ENCODE measurements around the gene PAGE4.

The PAGE4 gene, protein sequence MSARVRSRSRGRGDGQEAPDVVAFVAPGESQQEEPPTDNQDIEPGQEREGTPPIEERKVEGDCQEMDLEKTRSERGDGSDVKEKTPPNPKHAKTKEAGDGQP

DNA sequence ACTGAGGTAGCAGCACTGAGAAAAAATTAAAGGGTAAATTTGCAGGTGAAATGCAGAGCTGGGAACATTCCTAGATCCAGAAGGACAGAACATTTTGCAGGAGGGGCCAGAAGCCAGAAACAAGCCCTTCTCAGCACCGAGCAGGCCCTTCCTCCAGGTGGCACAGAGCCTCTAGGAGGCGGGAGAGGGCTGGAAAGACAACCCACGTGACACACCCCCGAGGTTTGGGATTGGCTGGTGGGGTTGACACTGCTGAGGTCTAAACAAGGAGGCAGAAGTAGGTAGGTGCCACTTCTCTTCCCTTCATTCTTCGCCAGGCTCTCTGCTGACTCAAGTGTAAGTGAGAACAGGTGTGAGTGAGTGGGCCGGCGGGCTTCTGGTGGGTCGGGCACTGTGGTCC lies at the start of gene PAGE4:
Gene PAGE4, plus strand, starts transcription at position 288 of the 400 bp plus-strand sequence. CDS start 1,126 bp downstream, outside the sequence.
- DNase-seq = no peak
- Mint-ChIP-seq H3K9me3 (no peaks in the 10 kb centered on the region), H3K36me3 (no peaks in the 10 kb centered on the region), H3K4me1 (no peaks in the 10 kb centered on the region), H3K4me3 (no peak within 1 kb of the TSS), H3K27me3 (peaks cover 4% of the 10 kb centered on the region), H3K27ac (no peak within 1 kb of the TSS)
- CTCF ChIA-PET = no interaction called here

DNA sequence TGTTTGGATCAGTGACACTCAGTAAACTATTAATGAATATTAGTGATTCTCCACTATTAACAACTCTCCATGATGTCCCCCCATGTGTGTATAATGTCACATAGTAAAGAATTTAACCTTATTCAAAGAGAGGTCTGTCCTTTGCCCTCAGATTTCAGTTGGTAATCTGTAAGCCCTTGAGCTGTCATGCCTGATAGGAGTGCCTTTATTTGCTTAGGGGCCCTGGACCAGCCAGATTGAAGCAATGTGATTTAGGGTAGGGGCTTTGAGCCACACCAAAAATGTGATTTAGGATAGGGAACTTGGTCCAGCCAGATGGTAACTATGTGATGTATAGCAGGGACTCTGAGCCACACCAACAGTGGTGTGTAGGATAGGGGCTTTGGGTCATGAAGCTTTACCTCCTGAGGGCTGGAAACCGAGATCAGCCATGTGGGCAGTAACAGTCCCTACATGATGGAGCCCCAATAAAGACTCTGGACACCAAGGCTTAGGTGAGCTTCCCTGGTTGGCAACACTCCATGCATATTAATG lies 44.3 kb upstream of the PAGE4 start:
- DNase-seq = no peak
- CTCF ChIA-PET = no interaction called here
- H3K36me3 Mint-ChIP-seq = no peaks in the 10 kb centered on the region
- H3K4me1 Mint-ChIP-seq = no peaks in the 10 kb centered on the region
- no peak overlapping the region for H3K27ac Mint-ChIP-seq
- no peaks in the 10 kb centered on the region for H3K9me3 Mint-ChIP-seq
- no peak overlapping the region for H3K4me3 Mint-ChIP-seq
- H3K27me3 Mint-ChIP-seq = no peaks in the 10 kb centered on the region

DNA sequence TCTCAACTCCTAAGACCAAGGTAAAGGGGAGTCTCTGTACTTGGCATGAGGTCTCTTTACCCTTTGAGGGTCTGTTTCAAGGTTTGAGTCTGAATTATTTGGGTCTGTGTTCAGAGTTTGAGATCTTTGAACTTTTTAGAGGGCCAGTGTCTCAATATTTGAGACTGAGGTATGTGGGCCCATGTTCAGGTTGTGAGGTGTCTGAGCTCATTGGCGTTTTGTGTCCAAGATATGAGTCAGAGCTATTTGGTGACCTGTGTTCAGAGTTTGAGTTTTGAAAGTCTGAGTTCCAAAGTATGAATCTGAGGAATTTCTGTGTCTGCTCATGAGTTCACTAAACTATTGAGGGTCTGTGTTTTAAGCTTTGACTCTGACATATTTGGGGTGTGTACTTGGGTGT lies 36.7 kb upstream of the PAGE4 start:
- no peaks in the 10 kb centered on the region for H3K36me3 Mint-ChIP-seq
- H3K27ac Mint-ChIP-seq = no peak overlapping the region
- H3K27me3 Mint-ChIP-seq = peaks cover 5% of the 10 kb centered on the region
- CTCF ChIA-PET = no interaction called here
- DNase-seq = no peak
- no peaks in the 10 kb centered on the region for H3K4me1 Mint-ChIP-seq
- H3K9me3 Mint-ChIP-seq = no peaks in the 10 kb centered on the region
- H3K4me3 Mint-ChIP-seq = no peak overlapping the region

GRCh38 chrX:49793686-49794085 lies 35.4 kb upstream of the PAGE4 start:
- peaks cover 5% of the 10 kb centered on the region for H3K27me3 Mint-ChIP-seq
- DNase-seq = no peak
- no peak overlapping the region for H3K4me3 Mint-ChIP-seq
- H3K27ac Mint-ChIP-seq = no peak overlapping the region
- CTCF ChIA-PET = no interaction called here
- H3K4me1 Mint-ChIP-seq = no peaks in the 10 kb centered on the region
- no peaks in the 10 kb centered on the region for H3K9me3 Mint-ChIP-seq
- H3K36me3 Mint-ChIP-seq = no peaks in the 10 kb centered on the region

DNA sequence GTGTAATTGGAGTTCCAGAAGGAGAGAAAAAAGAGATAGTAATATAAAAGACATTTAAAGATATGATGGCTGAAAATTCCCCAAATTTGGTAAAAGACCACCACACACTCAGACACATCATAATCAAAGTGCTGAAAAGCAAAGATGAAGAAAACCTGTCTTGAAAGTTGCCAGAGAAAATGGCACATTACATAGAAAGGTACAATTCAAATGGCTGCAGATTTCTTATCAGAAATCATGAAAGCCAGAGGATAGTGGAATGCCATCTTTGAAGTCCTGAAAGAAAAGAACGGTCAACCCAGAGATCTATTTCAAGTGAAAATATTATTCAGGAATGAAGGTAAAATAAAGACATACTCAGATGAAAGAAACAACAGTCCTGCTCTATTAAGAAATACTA lies 29.3 kb upstream of the PAGE4 start:
- DNase-seq = no peak
- Mint-ChIP-seq H3K27ac (no peak overlapping the region), H3K27me3 (peaks cover 5% of the 10 kb centered on the region), H3K4me3 (no peak overlapping the region), H3K9me3 (no peaks in the 10 kb centered on the region), H3K4me1 (no peaks in the 10 kb centered on the region), H3K36me3 (no peaks in the 10 kb centered on the region)
- CTCF ChIA-PET = no interaction called here

GRCh38 chrX:49809891-49810632 lies 19.0 kb upstream of the PAGE4 start:
- CTCF ChIA-PET = no interaction called here
- no peak for DNase-seq

GRCh38 chrX:49812177-49812576 lies 16.9 kb upstream of the PAGE4 start:
- Mint-ChIP-seq H3K9me3 (peaks cover 2% of the 10 kb centered on the region), H3K4me3 (no peak overlapping the region), H3K4me1 (no peaks in the 10 kb centered on the region), H3K27ac (no peak overlapping the region), H3K27me3 (no peaks in the 10 kb centered on the region), H3K36me3 (no peaks in the 10 kb centered on the region)
- DNase-seq = no peak
- CTCF ChIA-PET = no interaction called here

More at GRCh38 chrX:49809891-49810632, 19.0 kb upstream of the PAGE4 start:
- no peak overlapping the region for H3K4me3 Mint-ChIP-seq
- no peaks in the 10 kb centered on the region for H3K4me1 Mint-ChIP-seq
- H3K27ac Mint-ChIP-seq = no peak overlapping the region
- peaks cover 2% of the 10 kb centered on the region for H3K9me3 Mint-ChIP-seq
- H3K27me3 Mint-ChIP-seq = no peaks in the 10 kb centered on the region
- no peaks in the 10 kb centered on the region for H3K36me3 Mint-ChIP-seq

DNA sequence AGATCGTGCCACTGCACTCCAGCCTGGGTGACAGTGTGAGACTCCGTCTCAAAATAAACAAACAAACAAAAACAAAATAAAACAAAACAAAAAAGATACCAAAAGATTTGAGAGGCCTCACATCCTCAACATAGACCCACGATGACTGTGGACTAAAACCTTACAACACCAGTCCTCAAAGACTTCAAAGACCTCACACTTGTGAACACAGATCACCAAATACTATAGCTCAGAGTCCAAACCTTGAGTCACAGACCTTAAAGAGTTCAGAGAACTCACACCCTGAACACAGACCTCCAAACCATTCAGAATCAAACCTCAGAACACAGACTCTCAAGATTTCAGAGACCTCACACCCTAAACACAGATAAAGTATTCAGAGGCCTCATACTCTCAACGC lies 12.7 kb upstream of the PAGE4 start:
- no peaks in the 10 kb centered on the region for H3K4me1 Mint-ChIP-seq
- H3K4me3 Mint-ChIP-seq = no peak overlapping the region
- CTCF ChIA-PET = no interaction called here
- no peak for DNase-seq
- no peaks in the 10 kb centered on the region for H3K36me3 Mint-ChIP-seq
- no peak overlapping the region for H3K27ac Mint-ChIP-seq
- H3K27me3 Mint-ChIP-seq = no peaks in the 10 kb centered on the region
- H3K9me3 Mint-ChIP-seq = no peaks in the 10 kb centered on the region

DNA sequence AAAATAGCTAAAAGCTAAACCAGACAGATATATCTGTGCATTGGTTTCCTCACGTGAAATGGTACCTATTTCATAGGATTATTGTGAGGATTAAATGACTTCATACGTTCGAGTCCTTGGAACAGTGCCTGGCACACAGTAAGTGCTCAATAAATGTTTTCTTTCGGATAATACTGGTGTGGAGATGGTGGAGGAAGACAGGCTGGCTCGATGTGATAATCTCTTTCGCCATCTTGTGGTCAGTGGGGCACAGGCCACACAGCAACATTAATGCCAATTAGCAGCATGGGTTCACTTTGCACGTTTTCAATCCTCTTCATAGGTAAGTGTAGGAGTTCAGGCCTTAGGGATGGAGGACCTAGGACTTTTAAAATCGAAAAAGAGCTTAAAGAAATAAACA lies 9.3 kb downstream of the PAGE4 start:
- CTCF ChIA-PET = interaction anchor here (0.8 to 1.8 kb wide), 4 partner anchors 17 to 84 kb away, joined by 3 to 4 read pairs (median 4); no protein-coding TSS in a partner anchor
- Mint-ChIP-seq H3K4me3 (no peak overlapping the region), H3K4me1 (no peaks in the 10 kb centered on the region), H3K9me3 (no peaks in the 10 kb centered on the region), H3K27me3 (peaks cover 6% of the 10 kb centered on the region), H3K27ac (no peak overlapping the region), H3K36me3 (no peaks in the 10 kb centered on the region)
- peak; percentile 22 for DNase-seq

DNA sequence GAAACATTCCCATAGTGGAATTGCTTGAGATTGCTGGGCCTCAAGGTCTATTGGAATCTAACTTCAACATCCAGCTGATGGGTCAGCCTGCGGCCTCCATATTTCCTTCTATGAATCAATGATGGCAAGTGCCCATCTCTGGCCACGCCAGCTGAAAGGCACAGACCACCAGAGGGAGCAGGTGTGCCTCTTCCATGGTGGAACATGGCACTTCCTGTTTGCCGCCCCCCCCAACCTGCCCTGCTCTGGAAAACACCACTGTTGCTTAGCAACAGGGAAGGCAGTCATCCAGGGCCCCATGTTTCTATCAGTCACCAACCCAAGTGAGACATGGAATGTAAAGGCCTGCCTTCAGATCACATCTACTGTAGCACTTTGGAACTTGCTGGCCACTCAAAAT lies 11.6 kb downstream of the PAGE4 start:
- Mint-ChIP-seq H3K36me3 (no peaks in the 10 kb centered on the region), H3K9me3 (no peaks in the 10 kb centered on the region), H3K4me3 (no peak overlapping the region), H3K4me1 (no peaks in the 10 kb centered on the region), H3K27ac (no peak overlapping the region), H3K27me3 (peaks cover 6% of the 10 kb centered on the region)
- CTCF ChIA-PET = interaction anchor here (1.5 kb wide), 1 partner anchor 78 kb away, joined by 4 read pairs; no protein-coding TSS in a partner anchor
- peak; percentile 46 for DNase-seq

DNA sequence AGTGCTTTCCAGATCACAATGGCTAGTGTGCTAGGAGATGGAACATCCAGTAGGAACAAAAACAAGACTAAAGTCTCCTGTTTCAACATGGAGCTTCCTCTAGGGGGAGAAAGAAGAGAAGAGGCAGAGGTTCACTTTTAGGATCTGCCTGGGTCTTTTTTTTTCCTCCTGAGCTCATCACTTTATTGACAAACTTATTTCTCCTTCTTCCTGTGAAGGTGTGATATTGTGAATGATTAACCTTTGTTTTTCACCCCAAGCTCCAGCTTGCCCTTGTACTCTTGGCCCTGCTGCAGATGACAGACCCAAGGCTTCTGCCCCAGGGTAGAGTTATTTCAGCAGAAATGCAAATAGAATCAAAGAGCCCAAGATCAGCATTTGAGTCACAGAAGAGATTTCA lies 13.5 kb downstream of the PAGE4 start:
- no peaks in the 10 kb centered on the region for H3K36me3 Mint-ChIP-seq

DNA sequence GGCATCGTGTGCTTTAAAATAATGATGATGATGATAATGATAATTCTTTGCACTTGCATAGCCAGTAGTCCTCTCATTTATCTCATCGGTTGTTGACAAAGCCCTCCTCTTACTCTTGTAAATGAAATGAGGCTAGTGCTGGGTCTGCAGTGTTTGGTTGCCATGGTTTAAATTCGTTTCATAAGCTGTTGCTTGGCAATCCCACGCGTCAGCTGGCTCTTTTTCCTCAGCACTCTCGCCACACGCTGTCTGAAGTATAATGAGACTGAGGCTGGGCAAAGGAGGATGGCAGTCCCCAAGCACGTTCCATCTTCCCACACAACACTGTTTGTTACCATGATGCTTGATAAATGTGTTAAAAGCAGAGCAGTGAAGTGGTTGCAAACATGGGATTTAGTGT lies 15.5 kb downstream of the PAGE4 start:
- CTCF ChIA-PET = no interaction called here
- DNase-seq = no peak
- no peak overlapping the region for H3K4me3 Mint-ChIP-seq
- H3K4me1 Mint-ChIP-seq = no peaks in the 10 kb centered on the region
- H3K27me3 Mint-ChIP-seq = no peaks in the 10 kb centered on the region
- H3K9me3 Mint-ChIP-seq = no peaks in the 10 kb centered on the region
- no peak overlapping the region for H3K27ac Mint-ChIP-seq
- no peaks in the 10 kb centered on the region for H3K36me3 Mint-ChIP-seq

More for the DNA sequence above, 13.5 kb downstream of the PAGE4 start:
- CTCF ChIA-PET = interaction anchor here (1.3 kb wide), 1 partner anchor 76 kb away, joined by 3 read pairs; no protein-coding TSS in a partner anchor
- Mint-ChIP-seq H3K27me3 (no peaks in the 10 kb centered on the region), H3K4me3 (no peak overlapping the region), H3K27ac (no peak overlapping the region), H3K9me3 (no peaks in the 10 kb centered on the region), H3K4me1 (no peaks in the 10 kb centered on the region)
- no peak for DNase-seq

- H3K27me3 Mint-ChIP-seq = no peaks in the 10 kb centered on the region
- H3K4me1 Mint-ChIP-seq = no peaks in the 10 kb centered on the region
- no peaks in the 10 kb centered on the region for H3K9me3 Mint-ChIP-seq
- no peak for DNase-seq
- H3K4me3 Mint-ChIP-seq = no peak overlapping the region
- no peaks in the 10 kb centered on the region for H3K36me3 Mint-ChIP-seq
- CTCF ChIA-PET = no interaction called here
- H3K27ac Mint-ChIP-seq = no peak overlapping the region
These were observed 16.7 kb downstream of the PAGE4 start for GRCh38 chrX:49845701-49846403.

GRCh38 chrX:49846522-49846921 lies 17.4 kb downstream of the PAGE4 start:
- Mint-ChIP-seq H3K27ac (no peak overlapping the region), H3K27me3 (peaks cover 1% of the 10 kb centered on the region), H3K36me3 (no peaks in the 10 kb centered on the region), H3K4me3 (no peak overlapping the region), H3K9me3 (no peaks in the 10 kb centered on the region), H3K4me1 (no peaks in the 10 kb centered on the region)
- no peak for DNase-seq
- CTCF ChIA-PET = no interaction called here

- CTCF ChIA-PET = no interaction called here
- Mint-ChIP-seq H3K9me3 (no peaks in the 10 kb centered on the region), H3K27ac (no peak overlapping the region), H3K27me3 (peaks cover 6% of the 10 kb centered on the region), H3K36me3 (no peaks in the 10 kb centered on the region), H3K4me1 (no peaks in the 10 kb centered on the region), H3K4me3 (no peak overlapping the region)
- DNase-seq = no peak
These were observed 19.2 kb downstream of the PAGE4 start for GRCh38 chrX:49848275-49848674.

All from activated naive CD4-positive, alpha-beta T cell treated with anti-CD3 and anti-CD28 coated beads, Interleukin-2, amount 10 ng/mL, durations not matched to agents 7 days and 5 days (primary cell).